GM19372 (cell line): ENCODE measurements around the gene ANGPT4.

Experiments used
- ATAC-seq: cut with Tn5 transposase; IDR thresholded peaks from one replicate; pipeline ENCODE4 v1.9.1; 2021; ENCODE audit warnings: mild to moderate bottlenecking, low read depth, moderate library complexity; ENCODE audit not compliant: unreplicated experiment

Gene ANGPT4

GRCh38 chr20:848193-848592 is 67.9 kb downstream of the ANGPT4 start:
- no peak for ATAC-seq

- ATAC-seq, result no peak
These were observed 69.2 kb downstream of the ANGPT4 start for GRCh38 chr20:846894-847278.

- ATAC-seq, result no peak
These were observed 69.9 kb downstream of the ANGPT4 start for GRCh38 chr20:845941-846893.

- ATAC-seq, result no peak
These were observed 70.8 kb downstream of the ANGPT4 start for GRCh38 chr20:845226-845868.

GRCh38 chr20:844473-845225 is 71.5 kb downstream of the ANGPT4 start:
- ATAC-seq, result peak; percentile 94

- no peak for ATAC-seq
These were observed 72.2 kb downstream of the ANGPT4 start for GRCh38 chr20:843912-844311.

- ATAC-seq, result no peak
These were observed 73.6 kb downstream of the ANGPT4 start for GRCh38 chr20:842547-842940.

GRCh38 chr20:841568-842546 is 74.3 kb downstream of the ANGPT4 start:
- ATAC-seq, result no peak

GRCh38 chr20:840858-841567 is 75.1 kb downstream of the ANGPT4 start:
- no peak for ATAC-seq

- ATAC-seq, result no peak
These were observed 75.7 kb downstream of the ANGPT4 start for GRCh38 chr20:840503-840857.

- ATAC-seq, result no peak
These were observed 76.5 kb downstream of the ANGPT4 start for GRCh38 chr20:839626-840025.

- ATAC-seq, result no peak
These were observed 77.1 kb downstream of the ANGPT4 start for GRCh38 chr20:839015-839414.

- ATAC-seq, result no peak
These were observed 79.9 kb downstream of the ANGPT4 start for GRCh38 chr20:836190-836589.

GRCh38 chr20:835608-836045 is 80.5 kb downstream of the ANGPT4 start:
- ATAC-seq, result no peak

GRCh38 chr20:834151-834746 is 81.9 kb downstream of the ANGPT4 start:
- no peak for ATAC-seq

GRCh38 chr20:833450-834150 is 82.5 kb downstream of the ANGPT4 start, which contains the start of gene FAM110A:
TSS of gene FAM110A (plus strand) at chr20:833715. CDS start at chr20:844805, 11,090 bp downstream.
- ATAC-seq, result peak; percentile 95

- peak; percentile 21 for ATAC-seq
These were observed 83.0 kb downstream of the ANGPT4 start for GRCh38 chr20:833121-833449.

- no peak for ATAC-seq
These were observed 84.2 kb downstream of the ANGPT4 start for GRCh38 chr20:831956-832355.
